Testis (tissue), 2 donors: ENCODE data around the gene ARHGEF40.

Experiments used
- CTCF ChIP-seq, 3 experiments: fragments of 450-650 bp in 2 of 3; fragments of 200-600 bp in 1 of 3; sonication (generic) in 1 of 3; IDR thresholded peaks; one replicate each; pipeline ENCODE4 v1.5.1; 2016 to 2019; ENCODE audit warnings: antibody characterized with exemption in 3 of 3, mild to moderate bottlenecking in 2 of 3, moderate library complexity in 1 of 3
- POLR2A ChIP-seq: fragments of 450-650 bp; IDR thresholded peaks from one replicate; pipeline ENCODE4 v1.6.1; 2017; ENCODE audit warnings: antibody characterized with exemption, mild to moderate bottlenecking, moderate library complexity

GRCh38 chr14:21047378-21047781 lies 22.7 kb upstream of the ARHGEF40 start:
- TF ChIP-seq CTCF (IDR thresholded peaks at IDR 0.05) (no peak), POLR2A (no peak)
